Stimulated activated CD4-positive, alpha-beta T cell treated with anti-CD3 and anti-CD28 coated beads, Interleukin-1b, Interleukin-23, amount 100 ng/mL, for 48 hours (primary cell): ENCODE results near the gene GPR15LG.
"Not testable (repeated sequence)": the region's sequence is repeated elsewhere in the genome, so short reads cannot be mapped to it uniquely, and the experiment has no call there.

ENCODE experiments used
- DNase-seq: peaks from one replicate; pipeline ENCODE4 v3.0.0-alpha.2; 2020

Gene GPR15LG

GRCh38 chr10:84166620-84167288 is 6.8 kb upstream of the GPR15LG start:
- no peak for DNase-seq

- DNase-seq, result not testable (repeated sequence)
Measured at GRCh38 chr10:84167289-84167653, 6.3 kb upstream of the GPR15LG start.

GRCh38 chr10:84168382-84168781 is 5.2 kb upstream of the GPR15LG start:
- not testable (repeated sequence) for DNase-seq

GRCh38 chr10:84171237-84171636 is 2.4 kb upstream of the GPR15LG start:
- not testable (repeated sequence) for DNase-seq

GRCh38 chr10:84171700-84172466 is 1.7 kb upstream of the GPR15LG start:
- DNase-seq, result not testable (repeated sequence)

- DNase-seq, result no peak
Measured at GRCh38 chr10:84172467-84173356, 889 bp upstream of the GPR15LG start.

- no peak for DNase-seq
Measured at GRCh38 chr10:84175436-84175835, 1.8 kb downstream of the GPR15LG start.

- DNase-seq, result no peak
Measured at GRCh38 chr10:84176351-84176750, 2.8 kb downstream of the GPR15LG start.

GRCh38 chr10:84176836-84177474 is 3.4 kb downstream of the GPR15LG start:
- no peak for DNase-seq

- no peak for DNase-seq
Measured at GRCh38 chr10:84177541-84178141, 4.0 kb downstream of the GPR15LG start.

- DNase-seq, result no peak
Measured at GRCh38 chr10:84178160-84178609, 4.6 kb downstream of the GPR15LG start.

- DNase-seq, result peak; percentile 25
Measured at GRCh38 chr10:84179059-84179710, 5.6 kb downstream of the GPR15LG start.

GRCh38 chr10:84180386-84180785 is 6.8 kb downstream of the GPR15LG start:
- DNase-seq, result not testable (repeated sequence)

GRCh38 chr10:84181631-84182030 is 8.0 kb downstream of the GPR15LG start:
- no peak for DNase-seq

GRCh38 chr10:84184517-84184916 is 10.9 kb downstream of the GPR15LG start:
- no peak for DNase-seq

- no peak for DNase-seq
Measured at GRCh38 chr10:84185526-84186175, 12.1 kb downstream of the GPR15LG start.

GRCh38 chr10:84188815-84189214 is 15.2 kb downstream of the GPR15LG start:
- no peak for DNase-seq

GRCh38 chr10:84190621-84191020 is 17.0 kb downstream of the GPR15LG start:
- DNase-seq, result no peak

GRCh38 chr10:84191106-84191505 is 17.5 kb downstream of the GPR15LG start:
- no peak for DNase-seq

- no peak for DNase-seq
Measured at GRCh38 chr10:84193327-84193726, 19.7 kb downstream of the GPR15LG start.

GRCh38 chr10:84193846-84194423 is 20.3 kb downstream of the GPR15LG start:
- no peak for DNase-seq
